ENCODE results near the gene NRG2.

DNA sequence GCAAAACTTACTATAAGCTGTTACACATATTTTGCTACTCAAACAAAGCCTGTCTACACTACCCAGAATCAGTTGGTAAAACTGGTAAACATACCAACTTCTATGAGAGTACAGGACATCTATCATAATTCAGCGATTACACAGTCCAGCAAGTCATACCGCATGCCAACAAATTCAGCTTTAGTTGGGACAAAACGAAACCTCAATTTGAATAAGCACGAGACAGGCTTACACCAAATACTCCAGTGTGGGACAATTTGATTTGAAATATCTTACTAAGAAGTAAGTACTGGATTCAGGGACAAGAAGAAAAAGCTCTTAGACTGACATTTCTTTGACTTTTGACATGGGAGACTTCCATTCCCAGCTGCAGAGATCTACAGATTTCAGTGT, 2.0 kb downstream of the NRG2 start:
- TF ChIP-seq, protein P1, sequence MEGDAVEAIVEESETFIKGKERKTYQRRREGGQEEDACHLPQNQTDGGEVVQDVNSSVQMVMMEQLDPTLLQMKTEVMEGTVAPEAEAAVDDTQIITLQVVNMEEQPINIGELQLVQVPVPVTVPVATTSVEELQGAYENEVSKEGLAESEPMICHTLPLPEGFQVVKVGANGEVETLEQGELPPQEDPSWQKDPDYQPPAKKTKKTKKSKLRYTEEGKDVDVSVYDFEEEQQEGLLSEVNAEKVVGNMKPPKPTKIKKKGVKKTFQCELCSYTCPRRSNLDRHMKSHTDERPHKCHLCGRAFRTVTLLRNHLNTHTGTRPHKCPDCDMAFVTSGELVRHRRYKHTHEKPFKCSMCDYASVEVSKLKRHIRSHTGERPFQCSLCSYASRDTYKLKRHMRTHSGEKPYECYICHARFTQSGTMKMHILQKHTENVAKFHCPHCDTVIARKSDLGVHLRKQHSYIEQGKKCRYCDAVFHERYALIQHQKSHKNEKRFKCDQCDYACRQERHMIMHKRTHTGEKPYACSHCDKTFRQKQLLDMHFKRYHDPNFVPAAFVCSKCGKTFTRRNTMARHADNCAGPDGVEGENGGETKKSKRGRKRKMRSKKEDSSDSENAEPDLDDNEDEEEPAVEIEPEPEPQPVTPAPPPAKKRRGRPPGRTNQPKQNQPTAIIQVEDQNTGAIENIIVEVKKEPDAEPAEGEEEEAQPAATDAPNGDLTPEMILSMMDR (IDR thresholded peaks at IDR 0.05): no peak
- TF ChIP-seq POLR2A (IDR thresholded peaks at IDR 0.05): no peak
